GM11168 (cell line): ENCODE results near the gene ALS2CL.

Experiments used
- in situ Hi-C: fragments of 300-500 bp; cut with MboI; formaldehyde crosslinking; loops from one replicate; pipeline ENCODE4 v1.12.0; 2022; ENCODE audit warnings: low sequenced_read_pairs; ENCODE audit not compliant: unreplicated experiment

Gene ALS2CL

DNA sequence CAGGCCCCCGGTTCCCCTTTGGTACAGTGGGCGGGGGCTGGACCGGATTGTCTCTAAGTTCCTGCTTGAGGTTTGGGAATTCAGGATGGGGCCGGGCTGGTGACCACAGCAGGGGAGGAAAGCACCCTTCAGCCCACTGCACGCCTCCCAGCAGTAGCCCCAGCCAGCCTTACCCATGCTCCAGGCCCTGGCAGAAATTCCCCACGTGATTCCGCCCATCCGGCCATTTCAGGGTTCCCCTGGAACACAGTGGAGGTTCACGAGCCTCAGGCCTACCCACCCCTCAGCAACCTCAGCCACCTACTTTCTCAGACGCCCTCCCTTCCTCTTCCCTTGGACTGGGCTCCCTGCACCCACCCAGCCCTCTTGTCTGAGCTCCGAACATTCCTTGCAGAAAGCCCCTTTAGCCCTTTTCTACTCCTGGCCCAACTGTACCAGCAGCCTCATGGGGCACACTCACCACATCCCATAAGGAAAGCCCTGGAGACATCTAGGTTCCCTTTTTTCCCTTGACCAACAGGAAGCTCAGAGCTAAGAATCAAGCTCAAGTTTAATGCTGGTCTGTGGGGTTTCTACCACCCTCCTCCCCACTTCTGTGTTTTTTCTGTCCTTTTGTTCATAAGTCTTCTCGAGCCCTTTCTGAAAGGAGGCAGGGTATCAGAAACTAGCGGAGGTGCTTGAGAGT lies 11.5 kb downstream of the ALS2CL start:
- in situ Hi-C loops = no loop called here

DNA sequence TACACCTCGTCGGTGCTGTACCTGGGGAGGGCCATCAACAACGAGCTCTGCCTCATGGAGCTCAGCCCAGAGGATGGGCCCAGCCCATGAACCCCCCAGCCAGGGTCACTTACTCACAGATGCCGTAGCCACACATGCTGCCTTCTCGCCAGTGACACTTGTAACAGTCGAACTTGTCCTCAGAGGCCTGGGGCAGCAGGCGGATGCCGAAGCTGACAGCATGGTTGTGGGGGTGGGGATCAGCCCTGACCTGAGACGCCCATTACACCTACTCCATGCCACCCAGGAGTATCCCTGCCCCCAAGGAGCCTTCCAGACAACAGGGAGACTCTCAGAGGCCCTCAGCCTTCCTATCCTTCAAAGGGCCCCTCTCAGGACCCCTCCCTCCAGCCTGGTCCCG lies 12.1 kb downstream of the ALS2CL start:
- in situ Hi-C loops = no loop called here

DNA sequence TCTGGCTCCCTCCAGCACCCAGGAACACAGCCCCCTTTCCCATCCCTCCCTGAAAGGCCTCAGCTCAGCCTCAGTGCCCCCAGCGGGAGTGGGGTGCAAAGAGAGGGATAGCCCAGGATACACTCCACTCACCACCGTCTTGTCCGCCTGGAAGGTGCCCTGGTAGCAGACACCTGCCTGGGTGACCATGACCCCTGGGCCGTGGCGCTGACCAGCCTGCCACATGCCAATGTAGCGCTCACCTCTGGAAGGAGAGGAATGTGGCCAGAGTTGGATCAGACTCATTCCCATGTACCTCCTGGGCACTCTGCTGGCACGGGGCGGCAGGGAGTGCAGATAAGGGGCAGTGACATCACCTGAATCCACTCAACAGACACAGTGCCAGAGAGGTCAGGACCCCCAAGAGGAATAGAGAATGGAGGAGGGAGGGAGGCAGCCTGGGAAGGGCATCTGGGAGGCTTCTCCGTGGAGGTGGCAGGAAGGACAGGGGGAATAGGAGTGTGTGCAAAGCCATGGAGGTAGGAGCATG lies 13.1 kb downstream of the ALS2CL start:
- in situ Hi-C loops = no loop called here

DNA sequence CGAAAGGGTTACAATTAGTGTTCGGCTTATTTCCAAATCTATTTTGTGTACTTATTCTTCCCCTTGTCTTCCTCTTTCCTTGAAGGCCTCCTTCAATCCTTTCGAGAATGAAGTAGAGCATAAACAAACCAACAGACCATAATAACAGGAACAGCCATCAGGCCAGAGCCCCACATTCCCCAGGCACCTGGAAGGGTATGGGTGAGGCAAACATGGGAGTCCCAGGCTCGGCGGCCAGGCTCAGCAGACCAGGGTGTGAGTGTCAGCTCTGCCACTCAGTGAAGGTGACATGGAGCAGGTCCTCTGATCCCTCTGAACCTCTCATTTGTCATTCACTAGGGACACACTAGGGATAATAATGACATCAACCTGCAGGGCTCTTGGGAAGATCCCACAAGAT lies 13.8 kb downstream of the ALS2CL start:
- in situ Hi-C loops = no loop called here

DNA sequence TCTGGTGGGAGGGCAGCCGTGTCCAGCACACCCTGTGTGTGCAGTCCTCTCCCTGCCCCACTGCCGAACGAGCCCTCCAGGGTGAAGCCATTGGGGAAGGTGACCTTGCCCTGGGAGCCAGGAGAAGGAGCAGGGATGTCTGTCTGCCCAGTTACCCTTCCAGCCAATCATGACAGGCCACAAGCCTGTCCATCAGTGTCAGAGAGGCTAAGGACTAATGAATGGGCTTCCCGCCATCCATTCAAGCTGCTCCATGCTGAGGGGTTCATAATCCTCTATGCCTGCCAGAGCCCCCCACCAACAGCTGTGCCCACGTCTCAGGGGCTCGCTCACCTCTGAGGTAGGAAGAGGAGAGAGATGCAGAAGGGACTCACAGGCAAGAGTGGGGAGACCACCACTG lies 15.2 kb downstream of the ALS2CL start:
- in situ Hi-C loops = no loop called here

DNA sequence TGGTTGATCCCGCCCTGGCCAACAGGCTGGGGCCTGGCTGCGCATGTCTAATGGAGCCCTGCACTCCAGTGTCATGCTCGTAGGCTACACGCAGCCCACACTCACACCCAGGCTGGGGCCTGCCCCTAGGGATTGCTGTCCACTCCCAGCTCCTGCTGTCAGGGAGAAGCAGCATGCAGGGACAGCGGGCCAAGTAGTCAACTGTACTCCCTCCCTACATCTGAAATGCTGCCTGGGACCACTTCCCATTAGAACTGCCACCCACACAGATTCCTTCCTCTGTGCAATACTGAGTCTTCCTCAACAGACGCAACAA lies 16.1 kb downstream of the ALS2CL start:
- in situ Hi-C loops = no loop called here

DNA sequence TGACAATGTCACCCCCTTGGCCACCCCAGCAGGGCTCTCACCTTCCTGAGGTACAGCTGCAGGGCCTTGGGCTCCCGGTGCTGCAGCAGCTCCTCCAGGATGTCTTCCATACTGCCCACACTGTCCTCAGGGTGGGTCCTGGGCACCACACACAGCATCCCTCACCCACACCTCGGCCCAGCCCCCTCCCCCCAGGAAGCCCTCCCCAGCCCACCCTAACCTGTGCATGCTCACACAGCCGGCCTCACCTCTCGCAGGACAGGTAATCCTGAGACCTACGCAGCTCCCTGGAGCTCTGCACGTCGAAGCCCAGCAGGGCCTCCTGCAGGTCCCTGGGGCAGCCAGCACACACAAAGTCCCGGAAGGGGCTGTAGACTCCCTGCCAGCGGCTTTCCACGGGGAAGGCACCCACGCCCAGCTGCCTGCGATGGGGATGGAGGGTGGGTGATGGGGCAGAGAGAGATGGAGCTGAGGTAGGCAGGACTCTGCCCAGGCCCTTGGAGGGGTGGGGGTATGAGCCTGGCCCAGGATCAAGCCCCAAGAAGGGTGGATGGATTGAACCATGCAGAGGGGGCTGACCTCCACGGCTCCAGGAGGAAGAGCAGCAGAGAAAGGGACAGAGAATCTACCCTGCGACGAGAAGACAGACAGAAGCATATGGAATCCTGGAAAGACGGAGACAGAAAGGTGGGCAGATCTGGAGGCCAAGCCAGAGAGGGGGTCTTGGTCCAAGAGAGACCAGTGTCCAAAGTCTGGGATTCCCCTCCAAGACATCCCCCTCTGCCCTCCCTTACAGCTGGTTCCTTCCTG lies 16.7 kb downstream of the ALS2CL start:
- in situ Hi-C loops = no loop called here

DNA sequence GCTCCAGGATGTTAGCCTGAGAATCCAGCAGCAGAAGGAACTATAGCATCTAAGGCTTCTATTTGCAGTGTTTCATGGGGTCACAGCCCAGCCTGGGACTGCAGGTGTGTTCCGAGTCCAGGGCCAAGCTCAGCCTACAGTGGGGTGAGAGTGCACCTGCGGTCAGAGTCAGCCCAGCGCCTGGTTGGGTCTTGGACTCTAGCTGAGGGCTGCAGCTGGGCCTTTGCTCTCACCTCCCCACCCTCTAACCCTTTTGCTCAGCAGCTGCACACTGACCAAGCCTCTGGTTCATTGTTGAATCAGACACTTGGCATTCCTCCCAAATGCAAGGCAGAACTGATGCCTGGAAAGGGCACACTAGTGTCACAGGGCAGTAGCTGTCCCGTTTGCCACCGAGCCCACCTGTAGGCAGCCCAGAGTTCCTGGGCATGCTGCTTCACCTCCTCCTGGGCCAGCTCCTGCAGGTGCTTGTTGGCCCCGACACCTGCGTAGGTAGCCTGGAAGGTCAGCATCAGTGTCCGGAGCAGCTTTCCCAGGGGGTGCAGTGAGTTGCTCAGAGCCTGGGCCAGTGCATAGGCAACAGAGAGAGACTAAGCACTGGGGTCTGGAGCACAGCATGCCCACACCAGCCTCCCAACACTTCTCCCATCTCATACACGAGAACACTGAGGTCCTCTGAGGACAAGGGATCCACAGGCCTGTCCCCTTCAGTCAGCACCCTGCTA lies 17.5 kb downstream of the ALS2CL start:
- in situ Hi-C loops = no loop called here

DNA sequence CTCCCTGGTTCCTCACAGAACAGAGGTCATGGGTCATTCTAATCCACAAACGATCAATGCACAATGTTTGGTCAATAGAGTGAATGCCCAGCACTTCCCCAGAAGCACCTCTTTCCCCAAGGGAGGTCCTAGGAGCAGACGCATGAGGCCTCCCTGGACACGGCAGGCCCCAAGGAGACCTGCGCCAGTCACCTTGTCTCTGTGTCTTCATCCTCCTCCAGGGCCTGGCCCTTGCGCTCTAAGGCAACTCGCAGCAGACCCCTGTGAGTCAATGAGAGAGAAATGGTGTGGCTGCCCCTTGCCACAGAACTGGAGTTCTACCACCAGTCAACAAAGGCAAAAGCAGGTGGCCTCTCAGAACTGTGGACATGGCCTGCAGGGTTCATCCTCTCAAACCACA lies 18.1 kb downstream of the ALS2CL start:
- in situ Hi-C loops = no loop called here

DNA sequence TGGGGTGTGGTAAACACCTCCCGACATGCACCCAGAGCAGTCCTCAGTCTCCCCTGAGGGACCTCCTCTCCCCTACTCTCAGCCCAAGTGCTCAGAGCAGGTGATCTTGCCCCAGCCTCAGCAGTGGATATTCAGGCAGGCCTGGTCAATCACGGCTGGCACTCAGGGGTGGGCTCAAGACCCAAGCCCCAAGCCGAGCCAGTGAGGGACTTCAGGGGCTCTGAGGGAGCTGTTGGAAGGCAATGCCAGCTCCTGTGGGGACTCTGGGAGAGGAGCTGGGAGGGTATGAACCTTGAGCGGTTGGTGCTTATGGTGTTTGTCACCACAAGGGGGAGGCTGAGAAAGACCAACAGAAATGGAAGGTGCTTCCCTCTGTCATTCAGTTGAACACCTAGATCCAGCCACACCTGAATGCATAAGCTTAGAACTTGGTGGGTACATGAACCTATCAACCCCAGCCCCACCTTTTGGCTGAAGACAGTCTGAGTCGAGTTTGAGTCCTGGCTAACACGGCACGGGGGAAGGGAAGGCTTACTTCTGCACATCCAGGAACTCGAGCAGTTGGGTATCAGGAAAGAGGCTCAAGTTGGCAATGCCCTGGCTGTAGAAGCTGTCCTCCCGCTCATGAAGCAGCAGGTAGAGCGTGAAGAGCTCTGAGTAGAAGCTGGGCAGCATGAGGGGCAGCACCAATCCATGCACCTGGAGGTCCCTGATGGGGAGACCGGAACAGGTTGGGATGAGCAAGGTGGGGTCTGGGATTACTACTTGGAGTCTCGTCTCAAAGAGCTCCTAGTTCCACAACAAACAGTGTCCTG lies 19.2 kb downstream of the ALS2CL start:
- in situ Hi-C loops = no loop called here

DNA sequence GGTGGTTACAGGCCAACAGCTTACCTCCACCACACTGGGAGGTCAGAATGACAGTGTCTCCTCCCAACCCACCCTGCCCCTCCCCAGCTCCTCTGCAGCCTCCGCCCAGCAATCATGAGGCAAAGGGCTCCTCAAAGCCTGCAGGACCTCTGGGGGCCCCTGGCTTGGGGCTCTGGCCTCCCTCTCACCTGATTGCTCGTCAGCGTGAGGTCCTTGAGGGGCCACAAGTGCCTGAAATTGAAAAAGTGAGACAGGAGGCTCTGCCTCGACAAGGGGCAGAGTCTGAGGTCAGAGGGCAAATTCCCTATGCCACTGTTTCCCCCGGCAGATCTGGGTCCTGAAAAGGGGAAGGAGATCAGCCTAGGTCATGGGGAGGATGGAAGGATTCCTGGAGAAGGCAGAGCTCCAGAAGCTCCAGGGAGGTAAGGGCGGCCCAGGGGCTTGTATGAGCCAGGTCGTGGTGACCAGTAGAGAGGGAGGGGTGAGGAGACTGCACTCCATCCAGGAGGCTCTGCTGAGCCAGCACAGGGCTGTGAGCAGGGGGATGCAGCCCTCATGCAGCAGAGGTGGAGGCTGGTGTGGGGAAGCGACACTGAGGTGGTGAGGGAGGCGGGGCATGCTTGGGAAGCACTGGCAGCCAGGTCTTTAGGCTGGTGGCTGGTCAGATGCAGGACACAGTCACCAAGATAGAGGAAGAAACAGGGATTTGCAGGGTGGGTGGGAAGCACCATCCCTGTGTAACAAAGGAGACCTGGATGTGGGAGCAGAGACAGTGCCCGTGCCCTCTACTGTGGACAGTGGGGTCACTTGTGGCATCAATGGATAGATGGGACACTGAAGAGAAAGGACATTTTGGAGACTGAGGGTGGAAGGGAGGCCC lies 20.1 kb downstream of the ALS2CL start:
- in situ Hi-C loops = no loop called here

DNA sequence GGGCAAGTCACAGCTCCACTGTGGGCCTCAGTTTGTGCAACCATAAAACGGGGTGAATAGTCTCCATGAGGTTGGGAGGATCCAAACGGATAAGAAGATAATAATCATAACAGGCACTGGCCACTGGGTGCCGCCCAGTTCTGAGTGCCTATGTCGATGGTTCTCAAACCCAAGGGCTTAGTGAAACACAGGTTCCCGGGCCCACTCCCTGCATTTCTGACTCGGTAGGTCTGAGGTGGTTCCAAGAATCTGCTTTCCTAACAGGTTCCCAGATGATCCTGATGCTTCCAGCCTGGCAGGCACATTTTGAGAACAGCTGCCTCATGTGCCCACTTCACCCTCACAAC lies 21.2 kb downstream of the ALS2CL start:
- in situ Hi-C loops = no loop called here

DNA sequence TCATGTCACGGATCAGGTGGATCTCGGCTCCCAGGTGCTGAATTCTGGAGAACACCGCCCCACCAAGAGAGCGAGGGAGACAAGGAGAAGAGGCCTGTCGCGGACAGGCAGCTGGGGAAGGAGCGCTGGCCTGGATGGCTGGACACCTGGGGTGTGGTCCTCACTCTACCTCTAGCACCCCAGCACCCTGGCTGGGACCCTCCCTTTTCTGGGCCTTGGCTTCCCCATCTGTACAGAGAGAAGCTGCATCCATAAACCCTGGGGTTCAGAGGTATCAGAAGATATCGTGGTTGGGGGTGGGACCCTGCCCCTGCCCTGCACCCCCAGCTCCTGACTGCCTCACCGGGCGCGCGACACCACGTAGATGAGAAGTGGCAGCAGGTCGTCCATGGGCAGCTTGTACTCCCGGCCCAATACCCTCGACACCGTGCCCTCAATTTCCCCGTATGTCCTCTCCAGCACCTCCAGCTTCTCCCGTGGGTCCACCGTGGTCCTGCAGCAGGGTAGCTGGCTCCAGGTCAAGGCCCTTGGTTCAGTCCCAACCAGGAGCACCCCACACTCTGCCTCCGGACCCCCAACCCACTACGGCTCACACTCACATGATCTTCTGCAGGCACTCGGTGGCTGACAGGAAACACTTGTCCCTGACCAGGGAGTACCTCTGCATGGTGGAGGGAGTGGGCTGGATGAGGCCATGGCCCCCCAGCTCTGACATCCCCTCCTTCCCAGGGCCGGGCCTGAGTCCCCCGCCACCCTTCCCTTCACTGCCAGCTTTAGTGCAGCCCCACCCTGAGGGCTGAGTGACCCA lies 21.7 kb downstream of the ALS2CL start:
- in situ Hi-C loops = no loop called here

DNA sequence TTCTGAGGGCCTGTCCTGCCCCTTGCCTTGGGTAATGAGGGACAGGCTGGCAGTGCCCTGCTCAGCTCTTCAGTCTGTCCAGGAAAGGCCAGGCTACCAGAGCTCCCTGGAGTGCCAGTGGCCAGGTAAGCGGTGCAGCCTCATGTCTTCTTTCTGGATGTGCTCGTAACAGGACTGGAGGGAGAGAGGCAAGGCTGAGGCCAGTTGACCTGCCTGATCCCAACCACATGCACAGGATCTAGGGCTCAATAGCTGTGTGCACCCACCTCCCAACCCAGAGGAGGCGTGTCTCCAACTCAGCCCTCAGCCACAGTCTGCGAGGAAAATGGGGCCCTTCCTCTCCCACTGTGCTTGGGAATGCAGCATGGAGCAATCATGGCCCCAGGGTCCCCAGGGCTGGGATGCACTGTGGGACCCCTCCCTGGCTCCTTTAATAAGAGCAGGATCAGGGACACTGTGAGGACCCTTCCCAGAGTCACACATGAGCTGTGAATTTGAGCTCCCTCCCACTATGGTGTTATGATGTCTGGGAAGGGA lies 22.5 kb downstream of the ALS2CL start:
- in situ Hi-C loops = no loop called here

DNA sequence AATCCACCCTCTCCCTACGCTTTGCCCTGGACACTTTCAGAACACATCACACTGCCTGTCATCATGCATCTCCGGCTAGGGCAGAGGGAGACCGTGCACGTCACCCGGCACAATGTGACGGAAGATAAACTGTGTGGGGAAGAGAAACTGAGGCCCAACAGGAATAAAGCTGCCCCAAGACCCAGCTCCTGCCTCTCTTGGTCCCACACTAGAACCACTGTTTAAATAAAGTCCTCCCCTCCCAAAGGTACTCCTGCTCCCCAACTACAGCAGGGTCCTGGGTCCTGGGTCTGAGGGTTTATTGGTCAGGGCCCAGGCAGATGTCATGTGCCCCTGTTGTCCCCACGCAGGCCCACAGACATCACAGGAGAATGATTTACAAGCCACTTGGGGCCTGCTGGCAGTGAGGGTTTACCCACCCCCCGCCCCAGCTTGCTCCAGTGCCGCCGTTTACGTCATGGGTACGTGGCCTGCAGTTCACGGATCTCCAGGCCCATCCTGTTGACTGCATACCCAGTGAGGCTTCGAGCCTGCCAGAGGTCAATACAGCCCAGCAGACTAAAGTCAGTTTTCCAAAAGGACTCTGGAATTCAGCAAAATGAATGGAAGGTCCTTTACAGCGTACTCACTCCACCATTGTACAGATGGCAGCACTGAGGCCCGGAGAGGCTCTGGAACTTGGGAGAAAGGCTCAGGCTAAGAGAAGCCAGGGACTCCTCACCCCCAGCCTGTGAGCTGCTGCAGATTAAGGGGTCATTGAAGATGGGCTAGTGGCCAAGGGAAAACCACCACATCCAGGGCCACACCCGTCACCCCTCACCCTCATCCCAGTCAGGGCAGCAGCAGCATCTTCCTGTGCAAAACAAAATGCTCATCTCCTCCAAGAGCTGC lies 23.2 kb downstream of the ALS2CL start:
- in situ Hi-C loops = no loop called here

DNA sequence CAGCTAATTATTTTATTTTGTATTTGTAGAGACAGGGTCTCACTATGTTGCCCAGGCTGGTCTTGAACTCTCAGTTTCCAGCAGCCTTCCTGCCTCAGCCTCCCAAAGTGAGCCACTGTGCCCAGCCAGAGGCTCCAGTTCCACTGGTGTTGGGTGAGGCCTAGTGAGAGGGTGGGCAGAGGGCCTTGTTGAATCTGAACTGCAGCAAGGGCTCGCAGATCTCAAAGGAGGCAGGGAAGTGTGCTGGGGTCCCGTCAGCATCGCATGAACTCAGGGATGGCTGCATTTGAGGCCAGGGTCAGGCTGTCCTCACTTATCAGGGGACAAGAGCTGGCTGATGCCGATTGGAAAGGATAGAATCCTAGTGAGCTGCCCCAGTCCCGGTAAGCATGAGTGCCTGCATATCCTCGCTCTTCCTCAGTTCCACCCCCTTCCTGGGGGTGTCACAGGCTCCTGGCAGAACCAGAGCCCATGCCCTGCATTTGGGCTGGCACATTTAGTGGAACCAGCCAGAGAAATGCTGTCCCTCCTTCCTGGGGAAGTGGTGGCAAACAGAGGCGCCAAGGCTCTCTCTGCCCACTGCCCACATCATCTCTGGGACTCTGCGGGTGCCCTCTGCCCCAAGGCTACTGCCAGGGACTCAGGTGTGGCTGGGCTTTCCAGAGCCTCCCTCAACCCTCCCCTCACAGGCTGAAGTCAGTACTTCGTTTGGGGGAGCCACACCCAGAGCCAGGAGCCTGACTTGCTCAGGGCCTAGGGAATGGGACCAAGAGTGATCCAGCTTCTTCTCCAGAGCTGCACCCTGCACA lies 24.1 kb downstream of the ALS2CL start:
- in situ Hi-C loops = no loop called here

DNA sequence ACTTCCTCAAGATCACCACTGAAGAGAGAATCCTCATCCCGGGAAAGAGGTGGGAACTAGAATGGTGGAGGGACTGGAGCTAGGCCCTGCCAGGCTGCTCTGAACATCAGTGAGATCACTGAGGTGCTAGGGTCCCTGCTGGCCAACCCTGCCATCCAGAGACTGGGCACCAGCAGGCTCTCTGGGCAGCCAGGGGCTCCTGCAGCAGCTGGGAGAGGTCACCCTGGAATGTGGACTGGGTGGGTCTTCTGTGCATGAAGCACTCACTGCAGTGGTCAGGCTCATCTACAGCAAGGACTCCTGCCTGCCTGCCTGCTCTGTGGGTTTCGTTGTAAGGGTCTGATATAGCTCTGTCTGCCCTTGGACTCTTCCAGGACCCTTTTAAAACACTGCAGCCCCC lies 24.9 kb downstream of the ALS2CL start:
- in situ Hi-C loops = no loop called here
